ENCODE measurements around the gene SCART1. TPM values are rescaled to one million over a fixed set of nuclear protein-coding genes. Genes with fewer than 3 reads are reported as not detected.

Gene SCART1
- total RNA-seq, 4 donors from 2014 or later: 0.11 to 1.4 (median 0.71) TPM

DNA sequence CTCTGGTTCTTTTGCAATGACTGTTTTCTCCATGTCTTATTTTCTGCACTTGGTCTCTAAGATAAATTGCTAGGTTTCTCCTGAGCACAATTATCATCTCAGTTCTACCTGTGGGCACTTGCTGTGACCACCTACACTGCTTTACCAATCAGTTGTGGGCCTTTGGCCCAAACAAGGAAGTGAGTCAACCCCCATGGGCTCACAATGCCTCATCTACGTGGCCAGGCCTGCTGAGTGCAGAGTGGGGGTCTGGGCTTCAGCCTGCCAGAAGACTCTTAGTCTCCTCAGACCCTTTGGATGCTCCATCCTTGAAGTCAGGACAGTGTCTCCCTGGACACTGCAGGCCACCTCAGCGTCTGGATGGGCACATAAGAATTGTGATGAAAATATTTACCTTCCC lies 20.3 kb downstream of the SCART1 start:
- Histone ChIP-seq H3K4me1 (no peaks in the 10 kb centered on the region), H3K4me3 (no peak overlapping the region), H3K36me3 (no peaks in the 10 kb centered on the region), H3K9me3 (no peaks in the 10 kb centered on the region), H3K27ac (no peak overlapping the region), H3K27me3 (no peaks in the 10 kb centered on the region)
- no peak for TF ChIP-seq POLR2A (IDR thresholded peaks at IDR 0.05)
- TF ChIP-seq, protein P1, sequence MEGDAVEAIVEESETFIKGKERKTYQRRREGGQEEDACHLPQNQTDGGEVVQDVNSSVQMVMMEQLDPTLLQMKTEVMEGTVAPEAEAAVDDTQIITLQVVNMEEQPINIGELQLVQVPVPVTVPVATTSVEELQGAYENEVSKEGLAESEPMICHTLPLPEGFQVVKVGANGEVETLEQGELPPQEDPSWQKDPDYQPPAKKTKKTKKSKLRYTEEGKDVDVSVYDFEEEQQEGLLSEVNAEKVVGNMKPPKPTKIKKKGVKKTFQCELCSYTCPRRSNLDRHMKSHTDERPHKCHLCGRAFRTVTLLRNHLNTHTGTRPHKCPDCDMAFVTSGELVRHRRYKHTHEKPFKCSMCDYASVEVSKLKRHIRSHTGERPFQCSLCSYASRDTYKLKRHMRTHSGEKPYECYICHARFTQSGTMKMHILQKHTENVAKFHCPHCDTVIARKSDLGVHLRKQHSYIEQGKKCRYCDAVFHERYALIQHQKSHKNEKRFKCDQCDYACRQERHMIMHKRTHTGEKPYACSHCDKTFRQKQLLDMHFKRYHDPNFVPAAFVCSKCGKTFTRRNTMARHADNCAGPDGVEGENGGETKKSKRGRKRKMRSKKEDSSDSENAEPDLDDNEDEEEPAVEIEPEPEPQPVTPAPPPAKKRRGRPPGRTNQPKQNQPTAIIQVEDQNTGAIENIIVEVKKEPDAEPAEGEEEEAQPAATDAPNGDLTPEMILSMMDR (IDR thresholded peaks at IDR 0.05 in 4 of 5, conservative IDR thresholded peaks at IDR 0.05 in 1 of 5): no peak
- intact Hi-C loops (cut with DNase I; ENCODE audit: low total_unique reads): no loop called here
- DNase-seq (no peak), ATAC-seq (no peak)
- in situ Hi-C loops (cut with MboI; ENCODE audit: low sequenced_read_pairs in 4 of 4): no loop called here

DNA sequence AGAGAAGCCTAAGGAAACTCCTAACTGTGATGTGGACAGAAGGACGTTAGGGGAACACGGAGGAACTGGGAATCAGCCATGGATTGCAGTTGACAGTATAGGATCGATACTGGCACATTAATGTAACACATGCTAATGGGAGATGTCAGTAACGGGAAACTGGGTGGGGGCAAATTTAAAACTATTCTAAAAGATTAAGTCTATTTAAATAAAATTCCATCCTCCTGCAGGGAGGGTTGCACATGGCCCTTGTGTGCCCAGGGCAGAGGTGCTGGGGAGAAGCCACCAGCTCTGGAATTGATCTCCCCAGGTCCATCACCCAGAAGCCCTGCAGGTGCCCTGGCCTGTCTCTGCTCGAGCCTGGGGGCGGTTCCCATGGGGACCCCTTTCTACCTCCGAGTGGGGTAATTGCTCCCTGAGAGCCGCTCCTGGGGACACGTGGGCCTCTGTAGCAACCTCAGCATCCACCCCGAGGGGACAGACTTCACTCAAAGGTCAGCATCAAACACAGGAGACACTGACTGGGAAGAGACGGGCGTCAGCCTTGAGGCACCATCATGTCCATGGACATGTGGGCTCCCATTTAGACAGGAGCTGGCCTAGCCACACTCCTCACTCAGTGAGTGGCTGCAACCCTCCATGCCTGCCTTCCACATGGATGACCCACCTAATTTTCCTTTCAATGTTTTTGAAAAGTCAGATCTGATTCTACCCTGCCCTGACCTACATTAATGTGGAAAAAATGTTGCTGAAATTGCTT lies 21.1 kb downstream of the SCART1 start:
- Histone ChIP-seq H3K4me3 (no peak overlapping the region), H3K27ac (no peak overlapping the region), H3K4me1 (no peaks in the 10 kb centered on the region), H3K36me3 (no peaks in the 10 kb centered on the region), H3K27me3 (no peaks in the 10 kb centered on the region), H3K9me3 (no peaks in the 10 kb centered on the region)
- intact Hi-C loops (cut with DNase I; ENCODE audit: low total_unique reads): no loop called here
- in situ Hi-C loops (cut with MboI; ENCODE audit: low sequenced_read_pairs in 4 of 4): no loop called here
- ATAC-seq: no peak
- DNase-seq: no peak
- no peak for TF ChIP-seq POLR2A (IDR thresholded peaks at IDR 0.05)
- TF ChIP-seq, protein P1 (IDR thresholded peaks at IDR 0.05 in 4 of 5, conservative IDR thresholded peaks at IDR 0.05 in 1 of 5): no peak

DNA sequence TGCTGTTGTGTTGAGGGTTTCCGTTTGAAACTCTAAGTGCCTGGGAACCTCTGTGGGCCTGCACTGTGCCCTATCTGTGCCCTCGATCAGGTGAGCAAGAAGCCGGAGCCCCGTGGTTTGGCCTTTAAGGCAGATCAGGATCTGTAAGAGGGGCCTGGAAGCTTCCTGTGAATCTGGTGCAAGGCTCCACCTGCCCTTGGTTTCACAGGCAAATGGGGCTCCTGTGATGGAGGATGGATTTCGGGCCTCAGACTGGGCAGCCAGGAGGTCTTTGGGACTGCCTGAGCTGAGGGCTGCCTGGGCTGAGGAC lies 21.6 kb downstream of the SCART1 start:
- intact Hi-C loops (cut with DNase I; ENCODE audit: low total_unique reads): no loop called here

DNA sequence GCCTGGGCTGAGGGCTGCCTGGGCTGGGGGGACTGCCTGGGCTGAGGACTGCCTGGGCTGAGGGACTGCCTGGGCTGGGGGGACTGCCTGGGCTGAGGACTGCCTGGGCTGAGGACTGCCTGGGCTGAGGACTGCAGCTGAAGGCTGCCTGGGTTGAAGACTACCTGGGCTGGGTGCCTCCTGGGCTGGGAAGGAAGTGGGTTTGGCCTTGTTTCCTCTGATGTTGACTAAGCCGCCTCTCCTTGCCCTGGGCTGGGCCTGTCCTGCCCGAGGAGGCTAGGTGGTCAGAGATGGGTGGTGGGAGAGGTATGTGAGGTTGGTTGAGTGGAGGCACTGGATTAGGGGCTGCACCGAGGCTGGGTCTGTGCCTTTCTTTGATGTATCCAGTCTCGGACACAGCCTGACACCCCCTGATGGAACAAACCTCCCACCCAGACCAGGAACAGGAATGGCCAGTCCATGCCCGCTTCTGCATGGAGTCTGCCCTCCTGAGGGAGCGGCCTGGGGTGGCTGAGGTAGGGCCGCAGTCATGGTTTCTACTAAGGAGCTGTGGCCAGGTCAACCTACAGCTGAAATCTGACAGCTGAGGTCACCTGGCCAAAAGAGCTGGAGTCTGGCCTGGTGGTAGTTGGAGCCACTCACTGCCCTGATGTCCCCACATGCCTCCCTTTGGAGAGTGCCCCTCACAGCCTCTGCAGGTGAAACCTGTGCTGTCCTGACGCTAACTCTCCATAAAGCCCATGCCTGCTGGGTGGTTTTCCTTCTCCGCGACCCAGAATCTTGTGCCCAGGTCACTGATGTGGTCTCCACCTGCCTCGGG lies 22.3 kb downstream of the SCART1 start:
- Histone ChIP-seq H3K4me3 (no peak overlapping the region), H3K27ac (no peak overlapping the region)
- TF ChIP-seq, protein P1 (IDR thresholded peaks at IDR 0.05 in 4 of 5, conservative IDR thresholded peaks at IDR 0.05 in 1 of 5): no peak
- TF ChIP-seq POLR2A (IDR thresholded peaks at IDR 0.05): no peak

More for the DNA sequence above, 21.6 kb downstream of the SCART1 start:
- no peak for DNase-seq
- TF ChIP-seq, protein P1 (IDR thresholded peaks at IDR 0.05 in 4 of 5, conservative IDR thresholded peaks at IDR 0.05 in 1 of 5): no peak
- no peak for TF ChIP-seq POLR2A (IDR thresholded peaks at IDR 0.05)
- no peak overlapping the region for H3K4me3 ChIP-seq
- ATAC-seq: no peak
- no peak overlapping the region for H3K27ac ChIP-seq
- in situ Hi-C loops (cut with MboI; ENCODE audit: low sequenced_read_pairs in 4 of 4): no loop called here
- H3K9me3 ChIP-seq: no peaks in the 10 kb centered on the region
- no peaks in the 10 kb centered on the region for H3K4me1 ChIP-seq
- H3K27me3 ChIP-seq: no peaks in the 10 kb centered on the region
- H3K36me3 ChIP-seq: no peaks in the 10 kb centered on the region

More for the DNA sequence above, 22.3 kb downstream of the SCART1 start:
- ATAC-seq (no peak), DNase-seq (no peak)
- intact Hi-C loops (cut with DNase I; ENCODE audit: low total_unique reads): no loop called here
- H3K27me3 ChIP-seq: no peaks in the 10 kb centered on the region
- in situ Hi-C loops (cut with MboI; ENCODE audit: low sequenced_read_pairs in 4 of 4): no loop called here
- H3K9me3 ChIP-seq: no peaks in the 10 kb centered on the region
- no peaks in the 10 kb centered on the region for H3K4me1 ChIP-seq
- no peaks in the 10 kb centered on the region for H3K36me3 ChIP-seq

Measured in gastrocnemius medialis (tissue), 4 donors.